ENCODE data around the gene ARFGAP1.

The ARFGAP1 gene

GRCh38 chr20:63272105-63273058, at the start of gene ARFGAP1:
ARFGAP1 (plus strand) TSS chr20:63272813; CDS start chr20:63275581, 2,768 bp downstream.
- peak; percentile 88 for DNase-seq (ENCODE audit: low read depth)

- no peak for DNase-seq (ENCODE audit: low read depth)
These were observed 49.3 kb upstream of the ARFGAP1 start for GRCh38 chr20:63223121-63223825.

GRCh38 chr20:63223826-63224207, 48.8 kb upstream of the ARFGAP1 start:
- DNase-seq (ENCODE audit: low read depth) = no peak

GRCh38 chr20:63224412-63225081, 48.1 kb upstream of the ARFGAP1 start:
- DNase-seq (ENCODE audit: low read depth) = no peak

GRCh38 chr20:63225082-63225454, 47.5 kb upstream of the ARFGAP1 start:
- no peak for DNase-seq (ENCODE audit: low read depth)

GRCh38 chr20:63226042-63226943, 46.3 kb upstream of the ARFGAP1 start:
- no peak for DNase-seq (ENCODE audit: low read depth)

GRCh38 chr20:63227260-63227659, 45.4 kb upstream of the ARFGAP1 start:
- DNase-seq (ENCODE audit: low read depth) = no peak

GRCh38 chr20:63228806-63229205, 43.8 kb upstream of the ARFGAP1 start:
- no peak for DNase-seq (ENCODE audit: low read depth)

- no peak for DNase-seq (ENCODE audit: low read depth)
These were observed 41.8 kb upstream of the ARFGAP1 start for GRCh38 chr20:63230800-63231268.

GRCh38 chr20:63232235-63233060, 40.2 kb upstream of the ARFGAP1 start:
- no peak for DNase-seq (ENCODE audit: low read depth)

GRCh38 chr20:63233061-63233344, 39.6 kb upstream of the ARFGAP1 start:
- no peak for DNase-seq (ENCODE audit: low read depth)

GRCh38 chr20:63233924-63234323, 38.7 kb upstream of the ARFGAP1 start:
- no peak for DNase-seq (ENCODE audit: low read depth)

- no peak for DNase-seq (ENCODE audit: low read depth)
These were observed 37.8 kb upstream of the ARFGAP1 start for GRCh38 chr20:63234693-63235398.

GRCh38 chr20:63235399-63235983, 37.1 kb upstream of the ARFGAP1 start, which contains the start of gene BIRC7:
BIRC7 (plus strand) TSS chr20:63235905; CDS start chr20:63236097, 192 bp downstream.
- DNase-seq (ENCODE audit: low read depth) = no peak

GRCh38 chr20:63236116-63236837, 36.3 kb upstream of the ARFGAP1 start:
- no peak for DNase-seq (ENCODE audit: low read depth)

GRCh38 chr20:63238031-63238430, 34.6 kb upstream of the ARFGAP1 start:
- no peak for DNase-seq (ENCODE audit: low read depth)

GRCh38 chr20:63238514-63239125, 34.0 kb upstream of the ARFGAP1 start:
- no peak for DNase-seq (ENCODE audit: low read depth)

- DNase-seq (ENCODE audit: low read depth) = no peak
These were observed 33.2 kb upstream of the ARFGAP1 start for GRCh38 chr20:63239431-63239830.

Data from stimulated activated CD8-positive, alpha-beta memory T cell treated with anti-CD3 and anti-CD28 coated beads, Interleukin-4, amount 100 ng/mL, for 24 hours (primary cell).